Neural progenitor cell (in vitro differentiated cells): ENCODE measurements around the gene SLAMF9. TPM values are rescaled to one million over a fixed set of nuclear protein-coding genes. Genes with fewer than 3 reads are reported as not detected.

Experiments
- DNase-seq: peaks from one replicate; pipeline ENCODE4 v3.0.0-alpha.2; 2016; ENCODE audit warnings: low spot score
- H2AFZ ChIP-seq: fragments of 200-600 bp; sonication (generic); replicated peaks from 2 replicates; pipeline ENCODE4 v1.6.1; 2016; ENCODE audit warnings: antibody characterized with exemption
- H3F3A ChIP-seq: fragments of 200-600 bp; sonication (generic); 2 replicates; pipeline ENCODE4 v1.6.1; 2016; ENCODE audit warnings: antibody characterized with exemption, low read depth
- H3K27ac ChIP-seq: fragments of 200-600 bp; sonication (generic); 2 replicates; pipeline ENCODE4 v1.5.1; 2016; ENCODE audit warnings: mild to moderate bottlenecking
- H3K27me3 ChIP-seq: fragments of 200-600 bp; sonication (generic); 2 replicates; pipeline ENCODE4 v1.6.1; 2016; ENCODE audit warnings: mild to moderate bottlenecking, moderate library complexity
- H3K36me3 ChIP-seq: fragments of 200-600 bp; sonication (generic); 2 replicates; pipeline ENCODE4 v1.5.1; 2016
- H3K4me1 ChIP-seq: fragments of 200-600 bp; sonication (generic); 2 replicates; pipeline ENCODE4 v1.6.1; 2016; ENCODE audit warnings: mixed run types
- H3K4me2 ChIP-seq: fragments of 200-600 bp; sonication (generic); 2 replicates; pipeline ENCODE4 v1.6.1; 2016
- H3K4me3 ChIP-seq: fragments of 200-600 bp; sonication (generic); 2 replicates; pipeline ENCODE4 v1.5.1; 2016
- H3K79me2 ChIP-seq: fragments of 200-600 bp; sonication (generic); 2 replicates; pipeline ENCODE4 v1.6.1; 2016; ENCODE audit warnings: low read depth
- H3K9ac ChIP-seq: fragments of 200-600 bp; sonication (generic); 2 replicates; pipeline ENCODE4 v1.6.1; 2016
- H3K9me3 ChIP-seq: fragments of 200-600 bp; sonication (generic); 2 replicates; pipeline ENCODE4 v1.5.1; 2016; ENCODE audit warnings: low read depth
- H4K20me1 ChIP-seq: fragments of 200-600 bp; sonication (generic); 2 replicates; pipeline ENCODE4 v1.6.1; 2016; ENCODE audit warnings: low read depth
- H3K27ac Mint-ChIP-seq: 3 replicates; pipeline ENCODE4 v1.8.0; 2021; ENCODE audit warnings: mixed read lengths
- H3K27me3 Mint-ChIP-seq: 2 replicates; pipeline ENCODE4 v1.8.0; 2022; ENCODE audit warnings: low read depth, mild to moderate bottlenecking, inconsistent platforms, moderate library complexity, mixed read lengths; ENCODE audit not compliant: insufficient read depth
- H3K36me3 Mint-ChIP-seq: 3 replicates; pipeline ENCODE4 v1.8.0; 2021; ENCODE audit warnings: mixed read lengths
- H3K4me1 Mint-ChIP-seq: 3 replicates; pipeline ENCODE4 v1.8.0; 2021; ENCODE audit warnings: mixed read lengths
- H3K4me3 Mint-ChIP-seq: 3 replicates; pipeline ENCODE4 v1.8.0; 2021; ENCODE audit warnings: mild to moderate bottlenecking, moderate library complexity, mixed read lengths
- H3K9me3 Mint-ChIP-seq: 3 replicates; pipeline ENCODE4 v1.8.0; 2020; ENCODE audit warnings: mixed read lengths
- CTCF ChIP-seq: fragments of 200-600 bp; sonication (generic); IDR thresholded peaks from 2 replicates; pipeline ENCODE4 v1.5.1; 2017; ENCODE audit warnings: antibody characterized with exemption, mild to moderate bottlenecking
- EZH2 ChIP-seq: fragments of 200-600 bp; sonication (generic); IDR thresholded peaks from 2 replicates; pipeline ENCODE4 v1.6.1; 2017; ENCODE audit warnings: antibody characterized with exemption, mild to moderate bottlenecking, moderate library complexity
- EZH2phosphoT487 ChIP-seq: fragments of 200-600 bp; sonication (generic); IDR thresholded peaks from 2 replicates; pipeline ENCODE4 v1.6.1; 2017; ENCODE audit warnings: antibody characterized with exemption
- total RNA-seq: library from RNA; depleted of rRNA; stranded (reverse); fragments of >200 nt; gene quantifications from 2 replicates; pipeline ENCODE4 v1.2.3, GENCODE V29; 2015; ENCODE audit warnings: low replicate concordance

Gene SLAMF9
- total RNA-seq, 1 donor from 2014 or later, result not detected

DNA sequence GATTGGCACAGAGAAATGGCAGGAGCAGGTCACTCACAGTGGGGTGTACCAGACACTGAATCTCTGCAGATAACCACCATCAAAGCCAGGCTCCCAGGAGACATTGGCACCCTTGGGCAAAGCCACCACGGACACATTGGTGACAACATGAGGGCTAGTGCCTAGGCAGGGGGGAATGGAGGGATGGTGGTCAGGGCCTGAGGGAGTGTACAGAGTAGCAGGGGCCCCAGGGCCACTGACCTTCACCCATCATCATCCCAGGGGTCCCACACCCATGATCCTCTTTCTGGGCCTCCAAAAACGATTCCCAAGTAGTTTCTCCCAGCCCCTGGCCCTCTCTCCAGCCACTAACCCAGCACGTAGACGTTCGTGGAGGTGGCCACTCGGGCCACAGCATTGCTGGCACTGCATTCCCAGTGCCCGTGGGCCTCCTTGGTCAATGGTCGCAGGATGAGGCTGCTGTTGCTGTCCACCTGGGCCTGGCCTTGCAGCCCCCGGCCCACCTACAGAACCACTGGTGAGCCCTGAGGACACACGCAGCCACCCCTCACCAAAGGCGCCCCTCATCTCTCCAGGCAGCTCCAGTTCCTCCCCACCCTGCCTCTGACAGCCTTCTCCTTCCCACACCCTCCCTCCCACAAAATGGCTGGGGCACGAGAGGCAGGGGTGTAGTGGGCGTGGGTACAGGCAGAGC is 22.8 kb downstream of the SLAMF9 start:
- DNase-seq, result no peak
- no peaks in the 10 kb centered on the region for H3K9me3 ChIP-seq
- Mint-ChIP-seq H3K27me3 (peaks cover 3% of the 10 kb centered on the region), H3K27ac (no peak overlapping the region), H3K36me3 (peaks cover 24% of the 10 kb centered on the region), H3K9me3 (no peaks in the 10 kb centered on the region), H3K4me1 (peaks cover 9% of the 10 kb centered on the region), H3K4me3 (no peak overlapping the region)
- H3K4me2 ChIP-seq, result no peak overlapping the region
- peaks cover 3% of the 10 kb centered on the region for H3K27me3 ChIP-seq
- H3K79me2 ChIP-seq, result no peaks in the 10 kb centered on the region
- H3K4me3 ChIP-seq, result no peak overlapping the region
- no peaks in the 10 kb centered on the region for H3K36me3 ChIP-seq
- no peak overlapping the region for H3K27ac ChIP-seq
- peaks cover 11% of the 10 kb centered on the region for H4K20me1 ChIP-seq
- no peak for TF ChIP-seq EZH2phosphoT487
- TF ChIP-seq CTCF, result no peak
- TF ChIP-seq EZH2, result no peak
- no peak overlapping the region for H3K9ac ChIP-seq
- H2AFZ ChIP-seq, result no peak overlapping the region
- H3F3A ChIP-seq, result no peaks in the 10 kb centered on the region
- H3K4me1 ChIP-seq, result no peaks in the 10 kb centered on the region

DNA sequence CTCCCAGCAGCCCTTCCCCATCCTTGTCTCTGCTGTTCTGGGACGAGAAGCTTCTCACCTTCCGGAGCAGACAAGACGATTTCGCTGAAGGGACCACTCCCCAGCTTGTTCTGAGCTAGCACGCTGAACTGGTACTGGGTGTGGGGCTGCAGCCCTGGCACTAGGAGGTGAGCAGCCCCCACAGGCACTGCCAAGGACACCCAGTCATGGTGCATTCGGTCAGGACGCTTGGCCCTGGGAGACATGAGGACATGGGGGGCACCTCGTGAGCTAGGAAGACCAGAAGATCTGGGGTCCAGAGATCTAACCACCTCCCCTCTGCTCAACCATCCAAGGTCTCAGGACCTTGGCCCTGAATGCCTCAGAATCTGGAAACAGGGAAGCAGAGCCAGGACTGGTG is 23.4 kb downstream of the SLAMF9 start:
- H3F3A ChIP-seq, result no peaks in the 10 kb centered on the region
- peak overlapping the region; percentile 40 for H3K27ac Mint-ChIP-seq
- no peak overlapping the region for H3K4me3 ChIP-seq
- peaks cover 15% of the 10 kb centered on the region for H3K4me1 Mint-ChIP-seq
- H2AFZ ChIP-seq, result no peak overlapping the region
- H4K20me1 ChIP-seq, result peaks cover 5% of the 10 kb centered on the region
- DNase-seq, result no peak
- H3K36me3 Mint-ChIP-seq, result peaks cover 24% of the 10 kb centered on the region
- H3K9me3 Mint-ChIP-seq, result no peaks in the 10 kb centered on the region
- no peak overlapping the region for H3K27ac ChIP-seq
- H3K4me2 ChIP-seq, result no peak overlapping the region
- H3K36me3 ChIP-seq, result no peaks in the 10 kb centered on the region
- TF ChIP-seq EZH2phosphoT487 (no peak), CTCF (no peak), EZH2 (no peak)
- H3K27me3 ChIP-seq, result peaks cover 3% of the 10 kb centered on the region
- peaks cover 3% of the 10 kb centered on the region for H3K4me1 ChIP-seq
- H3K79me2 ChIP-seq, result no peaks in the 10 kb centered on the region
- no peaks in the 10 kb centered on the region for H3K9me3 ChIP-seq
- peaks cover 5% of the 10 kb centered on the region for H3K27me3 Mint-ChIP-seq
- H3K9ac ChIP-seq, result no peak overlapping the region
- no peak overlapping the region for H3K4me3 Mint-ChIP-seq

DNA sequence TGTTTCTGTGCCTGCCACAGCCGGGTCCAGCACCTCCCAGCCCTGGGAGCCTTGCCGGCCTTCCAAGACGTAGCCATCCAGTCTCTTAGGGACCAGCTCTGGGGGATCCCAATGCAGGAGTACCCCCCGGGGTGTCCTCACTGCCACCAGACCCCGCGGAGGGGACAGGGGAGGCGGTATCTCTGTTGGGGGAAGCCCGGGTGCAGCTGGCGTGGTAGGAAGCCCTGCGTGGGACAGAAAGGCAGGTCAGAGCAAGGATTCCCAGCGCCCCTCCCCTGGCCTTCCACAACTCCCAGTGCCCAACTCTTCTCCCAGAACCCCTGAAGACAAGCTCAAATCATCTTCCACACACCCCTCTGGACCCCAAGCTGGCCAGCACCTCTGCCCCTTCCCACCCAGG is 23.8 kb downstream of the SLAMF9 start:
- H3K27ac ChIP-seq, result no peak overlapping the region
- Mint-ChIP-seq H3K27me3 (peaks cover 5% of the 10 kb centered on the region), H3K36me3 (peaks cover 20% of the 10 kb centered on the region), H3K27ac (no peak overlapping the region), H3K4me1 (peaks cover 19% of the 10 kb centered on the region), H3K9me3 (no peaks in the 10 kb centered on the region), H3K4me3 (no peak overlapping the region)
- H3F3A ChIP-seq, result no peaks in the 10 kb centered on the region
- DNase-seq, result no peak
- H3K79me2 ChIP-seq, result no peaks in the 10 kb centered on the region
- no peak overlapping the region for H3K9ac ChIP-seq
- no peak overlapping the region for H2AFZ ChIP-seq
- H3K4me3 ChIP-seq, result no peak overlapping the region
- H3K36me3 ChIP-seq, result no peaks in the 10 kb centered on the region
- H3K4me2 ChIP-seq, result no peak overlapping the region
- peaks cover 2% of the 10 kb centered on the region for H4K20me1 ChIP-seq
- H3K9me3 ChIP-seq, result no peaks in the 10 kb centered on the region
- peaks cover 6% of the 10 kb centered on the region for H3K27me3 ChIP-seq
- peaks cover 4% of the 10 kb centered on the region for H3K4me1 ChIP-seq
- TF ChIP-seq CTCF (no peak), EZH2phosphoT487 (no peak), EZH2 (no peak)
